Activated naive CD8-positive, alpha-beta T cell treated with anti-CD3 and anti-CD28 coated beads for 36 hours (primary cell): Measurements from ENCODE around the gene PDE6A. TPM values are rescaled to one million over a fixed set of nuclear protein-coding genes. Genes with fewer than 3 reads are reported as not detected.

Source experiments
- DNase-seq: peaks from one replicate; pipeline ENCODE4 v3.0.0; 2021
- H3K27ac Mint-ChIP-seq: one replicate; pipeline ENCODE4 v1.8.0; 2022; ENCODE audit warnings: mild to moderate bottlenecking, moderate library complexity, mixed read lengths
- H3K27me3 Mint-ChIP-seq: one replicate; pipeline ENCODE4 v1.8.0; 2022; ENCODE audit warnings: mild to moderate bottlenecking, mixed read lengths
- H3K36me3 Mint-ChIP-seq: one replicate; pipeline ENCODE4 v1.8.0; 2021; ENCODE audit warnings: mild to moderate bottlenecking, mixed read lengths
- H3K4me1 Mint-ChIP-seq: one replicate; pipeline ENCODE4 v1.8.0; 2021; ENCODE audit warnings: mixed read lengths
- H3K4me3 Mint-ChIP-seq: one replicate; pipeline ENCODE4 v1.8.0; 2022; ENCODE audit warnings: mild to moderate bottlenecking, moderate library complexity, mixed read lengths
- H3K9me3 Mint-ChIP-seq: one replicate; pipeline ENCODE4 v1.8.0; 2022; ENCODE audit warnings: mixed read lengths
- total RNA-seq, 2 experiments: library from RNA; stranded (reverse); gene quantifications; one replicate each; pipeline ENCODE4 v1.2.3, GENCODE V29; 2021

The PDE6A gene
- total RNA-seq, 2 experiments from 2014 or later: not detected

DNA sequence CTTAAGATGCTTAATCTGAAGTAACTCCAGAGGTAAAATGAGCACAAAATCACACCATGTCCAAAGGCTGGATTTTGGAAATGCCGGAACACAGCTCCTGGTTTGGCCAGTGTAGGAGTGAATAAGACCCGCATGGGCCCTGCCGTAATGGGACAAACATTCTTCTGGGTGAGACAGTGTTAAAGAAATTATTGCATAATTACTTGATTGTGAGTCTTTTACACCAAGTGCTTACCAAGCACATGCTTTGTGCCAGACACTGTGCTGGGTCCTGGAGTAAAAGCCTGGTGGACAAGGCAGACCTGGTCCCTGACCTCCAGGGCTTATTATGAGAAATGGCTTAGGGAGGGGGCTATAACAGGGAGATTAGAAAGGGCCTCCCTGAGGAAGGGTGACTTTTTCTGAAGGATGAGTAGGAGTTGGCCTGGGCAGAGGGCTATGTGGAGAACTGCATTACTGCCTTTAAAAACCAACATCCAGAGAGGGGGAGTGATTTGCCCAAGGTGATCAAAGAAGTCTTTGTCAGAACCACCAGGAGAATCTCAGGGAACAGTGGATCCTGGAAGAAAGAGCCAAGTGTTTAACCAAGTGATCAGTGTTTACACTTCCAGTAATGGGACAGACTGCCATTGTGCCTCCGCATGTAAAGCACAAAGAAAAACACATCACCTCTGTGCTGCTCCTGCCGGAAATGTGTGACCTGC, 3.5 kb downstream of the PDE6A start:
- Mint-ChIP-seq H3K27ac (no peak overlapping the region), H3K27me3 (no peaks in the 10 kb centered on the region), H3K36me3 (no peaks in the 10 kb centered on the region), H3K4me1 (no peaks in the 10 kb centered on the region), H3K4me3 (no peak overlapping the region), H3K9me3 (no peaks in the 10 kb centered on the region)
- DNase-seq: no peak

DNA sequence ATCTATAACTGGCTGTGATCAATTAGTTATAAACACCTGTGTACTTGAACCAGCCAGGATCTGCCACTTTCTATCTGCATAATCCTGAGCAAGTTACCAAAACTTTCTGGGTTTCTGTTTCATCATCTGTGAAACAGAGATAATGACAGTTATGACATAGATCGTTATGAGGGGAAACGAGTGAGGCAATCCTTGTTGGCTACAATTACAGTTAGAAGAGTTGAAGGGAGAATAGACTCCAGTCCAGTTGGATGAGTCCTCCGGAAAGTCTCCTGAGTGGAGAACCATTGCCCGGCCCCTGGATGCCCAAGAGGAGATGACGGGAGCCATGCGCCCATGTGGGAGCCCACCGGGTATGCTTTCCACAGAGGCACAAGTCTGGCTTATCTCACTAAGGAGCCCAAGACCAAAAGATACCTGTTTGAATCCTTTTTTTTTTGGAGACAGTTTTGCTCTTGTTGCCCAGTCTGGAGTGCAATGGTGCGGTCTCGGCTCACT, 4.5 kb downstream of the PDE6A start:
- H3K27me3 Mint-ChIP-seq: no peaks in the 10 kb centered on the region
- no peaks in the 10 kb centered on the region for H3K36me3 Mint-ChIP-seq
- DNase-seq: no peak
- no peak overlapping the region for H3K27ac Mint-ChIP-seq
- no peaks in the 10 kb centered on the region for H3K4me1 Mint-ChIP-seq
- H3K4me3 Mint-ChIP-seq: no peak overlapping the region
- no peaks in the 10 kb centered on the region for H3K9me3 Mint-ChIP-seq

DNA sequence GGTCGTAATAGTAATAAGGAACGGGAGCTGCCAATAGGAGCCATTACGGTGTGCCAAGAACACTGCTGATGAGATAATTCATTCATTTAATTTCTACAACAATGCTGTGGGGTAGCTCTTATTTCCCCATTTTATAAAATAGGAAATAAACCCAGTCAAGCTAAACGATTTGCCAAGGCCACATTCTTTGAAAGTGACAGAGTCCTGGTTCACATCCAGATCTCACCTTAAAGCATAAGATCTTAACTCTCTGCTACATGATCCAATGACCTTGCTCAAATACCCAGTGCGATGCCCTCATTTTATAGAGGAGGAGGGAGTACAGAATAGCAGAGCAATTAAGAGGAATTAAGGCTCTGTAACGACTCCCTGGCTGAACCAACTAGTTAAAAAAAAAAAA, 5.0 kb downstream of the PDE6A start:
- no peaks in the 10 kb centered on the region for H3K4me1 Mint-ChIP-seq
- H3K27me3 Mint-ChIP-seq: no peaks in the 10 kb centered on the region
- no peaks in the 10 kb centered on the region for H3K36me3 Mint-ChIP-seq
- no peak overlapping the region for H3K4me3 Mint-ChIP-seq
- DNase-seq: no peak
- no peaks in the 10 kb centered on the region for H3K9me3 Mint-ChIP-seq
- no peak overlapping the region for H3K27ac Mint-ChIP-seq

DNA sequence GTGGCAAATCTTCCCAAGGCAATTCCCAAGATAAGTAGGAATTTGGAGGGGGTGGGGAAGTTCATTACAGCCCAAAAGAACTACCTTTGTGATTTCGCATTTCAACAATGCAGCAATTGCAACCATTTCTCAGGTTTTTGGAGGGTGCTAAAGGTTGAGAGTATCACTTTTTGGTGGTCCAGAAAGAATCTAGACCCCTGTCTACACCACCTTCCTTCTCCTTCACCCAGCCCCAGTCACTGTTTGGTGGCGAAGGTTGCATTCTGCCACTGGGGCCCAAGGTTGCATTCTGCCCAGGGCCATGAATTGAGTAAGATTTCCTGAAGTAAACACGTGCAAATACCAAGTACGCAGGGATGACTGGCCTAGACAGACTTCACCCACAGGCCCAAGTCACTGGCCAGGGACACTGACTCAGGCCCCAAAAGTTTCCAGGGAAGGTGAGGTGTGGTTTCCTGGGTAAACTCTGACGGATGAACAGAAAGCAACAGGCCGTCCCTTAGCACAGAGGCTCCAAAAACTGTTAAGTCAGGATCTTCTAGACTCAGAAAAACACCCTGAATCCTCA, 5.7 kb downstream of the PDE6A start:
- no peak overlapping the region for H3K27ac Mint-ChIP-seq
- H3K4me1 Mint-ChIP-seq: no peaks in the 10 kb centered on the region
- H3K9me3 Mint-ChIP-seq: no peaks in the 10 kb centered on the region
- no peaks in the 10 kb centered on the region for H3K27me3 Mint-ChIP-seq
- no peak for DNase-seq
- no peaks in the 10 kb centered on the region for H3K36me3 Mint-ChIP-seq
- no peak overlapping the region for H3K4me3 Mint-ChIP-seq

DNA sequence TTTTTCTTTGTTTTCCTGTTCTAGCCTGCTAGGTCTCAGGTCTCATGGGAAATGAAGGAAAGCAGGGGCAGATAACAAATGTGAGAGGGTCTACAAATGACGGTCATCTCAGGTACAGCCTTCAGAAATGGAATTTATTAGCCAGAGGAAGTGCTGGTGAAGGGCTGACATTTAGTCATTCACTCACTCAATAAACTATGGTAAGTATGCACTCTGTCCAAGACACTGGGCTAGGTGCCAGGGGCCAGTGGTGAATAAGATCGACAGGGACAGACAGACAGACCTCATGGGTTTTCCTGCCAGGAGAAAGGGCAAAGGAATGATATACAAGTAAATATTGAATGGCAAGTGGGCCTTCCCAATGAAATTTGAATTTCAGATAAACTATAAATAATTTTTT, 6.3 kb downstream of the PDE6A start:
- Mint-ChIP-seq H3K9me3 (no peaks in the 10 kb centered on the region), H3K36me3 (no peaks in the 10 kb centered on the region), H3K27me3 (no peaks in the 10 kb centered on the region), H3K4me3 (no peak overlapping the region), H3K27ac (no peak overlapping the region), H3K4me1 (no peaks in the 10 kb centered on the region)
- DNase-seq: no peak

DNA sequence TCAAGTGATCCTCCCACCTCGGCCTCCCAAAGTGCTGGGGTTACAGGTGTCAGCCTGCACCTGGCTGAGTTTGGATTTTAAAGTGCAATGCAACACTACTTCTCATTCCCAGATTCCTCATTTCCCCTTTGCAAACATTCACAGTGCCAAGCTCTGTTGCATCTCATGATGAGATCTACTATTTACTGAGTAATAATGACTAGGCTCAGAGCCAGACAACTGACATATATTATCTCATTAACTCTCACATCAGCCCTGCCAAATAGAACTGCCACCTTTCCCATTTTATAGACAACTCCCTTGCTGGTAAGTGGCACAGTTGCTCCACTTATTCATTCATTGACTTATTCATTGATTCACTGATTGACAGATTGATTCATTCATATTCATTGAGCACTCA, 7.0 kb downstream of the PDE6A start:
- Mint-ChIP-seq H3K4me3 (no peak overlapping the region), H3K9me3 (no peaks in the 10 kb centered on the region), H3K4me1 (no peaks in the 10 kb centered on the region), H3K27ac (no peak overlapping the region), H3K27me3 (peaks cover 3% of the 10 kb centered on the region), H3K36me3 (no peaks in the 10 kb centered on the region)
- DNase-seq: no peak

DNA sequence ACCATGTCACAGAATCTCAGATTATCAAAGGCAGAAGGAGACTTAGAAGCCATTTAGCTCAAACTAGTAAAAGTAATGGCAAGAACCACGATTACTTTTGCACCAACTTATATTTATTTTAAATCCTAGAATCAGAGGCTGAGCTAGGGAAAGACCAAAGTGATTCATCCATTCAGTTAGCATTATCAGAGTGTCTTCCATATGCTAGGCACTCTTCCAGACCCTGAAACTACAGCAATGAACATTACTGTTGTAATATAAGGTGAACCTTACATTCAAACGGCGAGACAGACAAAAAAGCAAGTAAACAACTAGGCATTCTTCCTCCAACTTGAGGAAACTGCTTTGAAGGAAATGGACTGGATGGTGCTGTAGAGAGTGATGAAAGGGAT, 7.9 kb downstream of the PDE6A start:
- H3K36me3 Mint-ChIP-seq: no peaks in the 10 kb centered on the region
- H3K27ac Mint-ChIP-seq: no peak overlapping the region
- H3K4me1 Mint-ChIP-seq: no peaks in the 10 kb centered on the region
- DNase-seq: no peak
- H3K4me3 Mint-ChIP-seq: no peak overlapping the region
- H3K27me3 Mint-ChIP-seq: peaks cover 12% of the 10 kb centered on the region
- H3K9me3 Mint-ChIP-seq: no peaks in the 10 kb centered on the region

DNA sequence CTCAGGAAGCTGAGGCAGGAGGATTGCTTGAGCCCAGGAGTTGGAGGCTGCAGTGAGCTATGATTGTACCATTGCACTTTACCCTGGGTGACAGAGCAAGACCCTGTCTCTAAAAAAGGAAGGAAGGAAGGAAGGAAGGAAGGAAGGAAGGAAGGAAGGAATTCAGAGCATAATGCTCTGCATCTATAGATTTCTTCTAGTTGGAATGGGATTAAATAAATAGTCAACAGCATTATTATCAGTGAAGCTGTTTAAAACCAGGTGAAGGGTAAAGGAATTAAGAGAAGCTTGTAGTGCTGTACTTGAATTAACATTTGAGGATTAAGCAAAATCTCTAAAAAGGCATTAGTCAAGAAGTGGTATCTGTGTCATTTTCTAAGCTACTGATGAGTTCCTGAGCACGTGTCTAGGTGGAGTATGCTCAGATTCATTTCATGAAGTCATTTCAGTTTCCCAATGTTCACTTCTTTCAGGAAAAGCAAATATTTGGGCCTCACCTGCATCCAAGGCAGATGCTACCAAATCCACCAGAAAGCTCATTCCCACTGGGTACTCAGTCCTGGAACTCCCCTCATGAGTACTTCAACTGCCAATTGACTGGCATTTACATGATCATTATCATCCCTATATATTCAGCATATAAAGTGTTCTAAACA, 8.4 kb downstream of the PDE6A start:
- DNase-seq: no peak
- H3K27me3 Mint-ChIP-seq: peaks cover 15% of the 10 kb centered on the region
- H3K4me3 Mint-ChIP-seq: no peak overlapping the region
- H3K27ac Mint-ChIP-seq: no peak overlapping the region
- H3K4me1 Mint-ChIP-seq: no peaks in the 10 kb centered on the region
- H3K36me3 Mint-ChIP-seq: no peaks in the 10 kb centered on the region
- no peaks in the 10 kb centered on the region for H3K9me3 Mint-ChIP-seq

DNA sequence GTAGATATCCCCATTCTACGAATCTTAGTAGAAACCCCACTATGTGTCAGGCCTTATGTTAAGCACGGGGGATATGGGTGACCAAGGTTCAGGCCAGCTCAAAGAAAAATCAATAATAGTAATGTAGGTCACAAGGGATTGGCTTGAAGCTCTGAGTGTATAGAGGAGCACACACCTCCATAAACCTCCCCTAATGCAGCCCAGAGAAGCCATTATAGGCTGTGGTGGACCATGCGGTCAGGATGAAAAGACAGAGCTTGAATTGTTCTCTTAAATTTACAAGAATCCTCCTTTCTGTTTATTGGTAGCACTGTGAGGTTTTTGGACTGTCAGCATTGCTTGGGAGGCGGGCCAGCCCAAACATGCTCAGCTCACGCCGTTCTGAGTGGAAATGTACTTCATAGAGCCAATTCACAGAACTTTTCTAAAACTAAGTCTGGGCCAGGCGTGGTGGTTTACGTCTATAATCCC, 9.1 kb downstream of the PDE6A start:
- H3K27ac Mint-ChIP-seq: no peak overlapping the region
- peaks cover 20% of the 10 kb centered on the region for H3K27me3 Mint-ChIP-seq
- no peaks in the 10 kb centered on the region for H3K9me3 Mint-ChIP-seq
- H3K36me3 Mint-ChIP-seq: no peaks in the 10 kb centered on the region
- H3K4me1 Mint-ChIP-seq: peaks cover 4% of the 10 kb centered on the region
- H3K4me3 Mint-ChIP-seq: no peak overlapping the region
- no peak for DNase-seq

DNA sequence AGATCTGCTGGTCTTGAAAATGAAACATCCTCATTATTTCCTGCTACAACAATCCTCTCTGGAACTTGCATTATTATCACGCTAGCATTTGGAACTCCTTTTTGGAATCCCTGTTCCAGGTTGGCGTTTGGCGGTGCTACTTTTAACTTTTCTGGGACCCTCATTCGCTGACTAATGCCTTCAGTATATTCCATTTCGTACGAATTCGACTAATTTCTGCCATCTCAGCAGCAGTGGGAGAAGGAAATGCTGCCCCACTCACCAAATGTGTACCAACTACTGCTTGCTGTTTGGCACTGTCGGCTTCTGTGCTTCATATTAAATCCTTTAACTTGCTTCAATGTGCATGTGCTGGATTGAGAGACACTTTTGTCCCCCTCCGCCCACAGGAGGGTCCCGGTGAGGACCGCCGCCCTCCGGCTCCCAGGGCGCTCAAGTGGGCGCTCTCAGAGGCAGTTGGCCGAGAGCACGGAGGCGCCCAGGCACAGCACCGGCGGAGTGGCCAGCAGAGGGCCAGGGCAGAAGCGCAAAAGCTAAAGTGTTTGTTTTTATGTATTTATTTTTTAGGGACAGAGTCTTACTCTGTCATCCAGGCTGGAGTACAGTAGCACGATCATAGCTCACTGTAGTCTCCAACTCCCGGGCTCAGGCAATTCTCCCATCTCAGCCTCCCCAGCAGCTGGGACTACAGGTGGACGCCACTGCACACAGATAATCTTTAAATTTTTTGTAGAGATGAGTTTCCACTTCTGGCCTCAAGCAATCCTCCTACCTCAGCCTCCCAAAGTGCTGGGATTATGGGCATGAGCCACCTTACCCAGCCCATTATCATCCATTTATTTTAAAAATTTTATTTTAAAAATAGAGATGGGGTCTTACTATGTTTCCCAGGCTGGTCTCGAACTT, 11.9 kb downstream of the PDE6A start:
- Mint-ChIP-seq H3K4me3 (no peak overlapping the region), H3K9me3 (no peaks in the 10 kb centered on the region), H3K27me3 (peaks cover 36% of the 10 kb centered on the region), H3K36me3 (no peaks in the 10 kb centered on the region), H3K27ac (no peak overlapping the region), H3K4me1 (peaks cover 4% of the 10 kb centered on the region)
- DNase-seq: no peak

DNA sequence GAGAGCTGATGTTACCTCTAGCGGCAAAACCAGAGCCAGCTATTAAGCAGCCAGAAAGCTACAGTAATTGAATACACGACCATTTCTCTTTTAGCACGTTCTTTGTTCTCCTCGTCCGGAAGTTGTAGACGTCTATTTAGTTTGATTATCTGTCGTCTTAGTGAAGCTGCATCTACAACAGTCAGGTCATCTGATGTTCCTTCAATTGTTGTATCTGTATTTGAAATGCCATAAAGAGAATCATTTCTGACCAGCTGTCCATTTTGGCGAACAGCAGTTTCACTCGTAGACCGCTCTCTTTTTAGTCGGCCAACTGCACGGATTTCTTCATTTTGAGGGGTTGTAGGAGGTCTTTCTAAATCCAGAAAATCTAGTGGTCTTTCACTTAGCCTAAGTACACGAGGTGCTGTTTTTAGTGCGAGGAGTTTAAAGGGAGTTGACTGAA, 12.6 kb downstream of the PDE6A start:
- H3K27me3 Mint-ChIP-seq: peaks cover 36% of the 10 kb centered on the region
- no peak overlapping the region for H3K27ac Mint-ChIP-seq
- H3K9me3 Mint-ChIP-seq: no peaks in the 10 kb centered on the region
- no peak for DNase-seq
- H3K4me3 Mint-ChIP-seq: no peak overlapping the region
- H3K36me3 Mint-ChIP-seq: no peaks in the 10 kb centered on the region
- H3K4me1 Mint-ChIP-seq: peaks cover 4% of the 10 kb centered on the region

DNA sequence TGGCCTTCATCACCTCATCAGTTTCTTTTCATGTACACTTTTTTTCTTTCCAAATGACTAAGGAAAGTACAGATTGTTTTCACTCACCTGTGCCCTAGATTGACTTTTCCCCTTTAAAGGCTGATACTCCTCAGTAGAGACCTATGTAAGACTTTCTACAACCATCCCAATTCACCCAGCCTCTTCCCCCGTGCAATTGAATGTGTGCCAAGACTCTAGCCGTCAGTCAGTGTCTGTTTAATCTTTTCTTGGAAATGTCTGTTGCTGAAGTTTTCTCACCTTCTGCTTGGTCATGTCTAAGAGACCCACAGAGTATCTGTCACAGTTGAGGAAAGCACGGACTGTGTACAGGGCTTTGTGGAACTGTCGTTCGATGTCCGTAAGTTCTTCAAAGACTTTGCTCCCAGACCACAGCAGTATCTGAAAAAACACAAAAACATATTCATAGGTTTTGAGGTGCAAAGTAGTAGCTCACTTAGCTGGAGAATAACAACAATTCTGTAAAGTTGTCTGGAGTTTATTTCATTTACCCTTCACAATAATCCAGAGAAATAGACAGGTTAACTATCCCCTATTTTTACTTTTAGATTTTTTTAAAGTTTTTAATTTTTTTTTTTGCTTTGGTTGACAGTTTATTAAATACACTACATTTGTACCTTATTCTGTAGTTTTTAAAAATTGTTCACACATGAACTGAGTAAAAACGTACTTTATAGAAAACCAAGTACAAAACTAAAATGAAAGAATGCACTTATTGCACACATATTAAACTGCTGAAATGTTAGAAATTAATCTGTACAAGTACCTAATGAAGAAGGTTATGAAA, 13.6 kb downstream of the PDE6A start:
- no peaks in the 10 kb centered on the region for H3K9me3 Mint-ChIP-seq
- no peak for DNase-seq
- H3K36me3 Mint-ChIP-seq: no peaks in the 10 kb centered on the region
- no peak overlapping the region for H3K27ac Mint-ChIP-seq
- peaks cover 4% of the 10 kb centered on the region for H3K4me1 Mint-ChIP-seq
- H3K4me3 Mint-ChIP-seq: no peak overlapping the region
- H3K27me3 Mint-ChIP-seq: peaks cover 36% of the 10 kb centered on the region

DNA sequence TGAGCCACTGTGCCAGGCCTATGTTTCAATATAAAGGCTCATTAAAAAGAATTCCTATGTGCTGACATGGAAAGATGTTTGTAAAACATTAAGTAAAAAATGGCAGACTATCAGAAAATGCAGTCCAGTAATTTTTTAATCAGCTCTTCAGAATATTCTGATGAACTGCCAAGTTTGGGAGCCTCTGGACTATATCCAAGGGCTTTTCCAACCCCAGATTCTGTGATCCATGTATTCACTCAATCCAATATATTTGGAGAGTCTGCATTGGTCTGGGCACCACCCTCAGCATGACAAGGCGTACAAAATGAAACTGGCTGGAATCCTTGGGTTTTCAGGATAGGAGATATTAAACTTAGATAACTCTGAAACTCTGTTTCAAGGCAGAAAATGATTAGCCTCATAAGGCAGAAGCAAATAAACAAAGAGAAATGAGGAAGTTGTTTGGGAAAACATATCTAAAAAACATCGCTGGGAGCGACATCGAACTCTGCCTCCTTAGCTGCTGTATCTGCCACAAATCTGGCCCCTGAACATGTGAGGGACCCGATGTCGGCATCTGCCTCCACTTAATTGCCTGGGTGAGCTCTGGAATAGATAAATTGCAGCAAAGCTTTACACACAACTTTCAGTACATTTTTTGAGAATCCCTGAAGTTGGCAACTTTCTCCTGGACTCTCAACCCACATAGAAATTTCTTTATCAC, 14.4 kb downstream of the PDE6A start:
- H3K4me3 Mint-ChIP-seq: no peak overlapping the region
- no peaks in the 10 kb centered on the region for H3K9me3 Mint-ChIP-seq
- H3K36me3 Mint-ChIP-seq: no peaks in the 10 kb centered on the region
- peaks cover 36% of the 10 kb centered on the region for H3K27me3 Mint-ChIP-seq
- no peak for DNase-seq
- H3K4me1 Mint-ChIP-seq: peaks cover 4% of the 10 kb centered on the region
- H3K27ac Mint-ChIP-seq: no peak overlapping the region

DNA sequence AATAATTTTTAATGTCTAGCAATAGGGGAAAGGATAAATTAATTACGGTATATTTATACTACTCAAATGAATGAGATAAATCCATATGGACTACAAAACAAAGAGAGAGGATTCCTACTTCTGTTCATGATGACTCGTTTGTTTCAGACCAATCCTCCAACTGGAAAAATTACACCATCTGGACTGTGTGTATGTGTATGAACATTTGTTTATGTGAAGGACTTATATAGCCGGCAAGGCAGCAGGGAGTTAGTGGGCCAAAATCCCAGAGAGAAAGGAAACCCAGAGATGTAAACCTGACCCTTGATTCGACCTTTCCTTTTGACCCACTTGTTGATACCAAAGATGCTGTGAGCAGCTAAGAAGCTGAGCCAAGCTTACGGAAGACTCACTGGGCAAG, 20.1 kb downstream of the PDE6A start:
- Mint-ChIP-seq H3K9me3 (no peaks in the 10 kb centered on the region), H3K27me3 (peaks cover 13% of the 10 kb centered on the region), H3K4me3 (no peak overlapping the region), H3K27ac (no peak overlapping the region), H3K4me1 (peaks cover 4% of the 10 kb centered on the region), H3K36me3 (no peaks in the 10 kb centered on the region)
- DNase-seq: no peak
